SK-N-SH (cell line): ENCODE results near the gene ARHGEF10L. TPM values are rescaled to one million over a fixed set of nuclear protein-coding genes. Genes with fewer than 3 reads are reported as not detected.

Experiments
- CTCF ChIA-PET: fragments of 300-600, 350-600 bp; formaldehyde crosslinking; extraction: SDS; loops from one replicate; lab custom pipeline; 2021; lab: Yijun Ruan, JAX
- POLR2A ChIA-PET: fragments of 350-600 bp; sonication (Branson Sonifier 250); formaldehyde crosslinking; extraction: SDS; loops from one replicate; lab custom pipeline; 2020; ENCODE audit warnings: antibody characterized with exemption, inconsistent platforms; lab: Yijun Ruan, JAX
- DNase-seq: peaks from one replicate; pipeline ENCODE4 v3.0.0; 2012
- H2AFZ ChIP-seq: fragments of 200-600 bp; sonication (generic); 2 replicates; pipeline ENCODE4 v1.8.1; 2016; ENCODE audit warnings: antibody characterized with exemption, mild to moderate bottlenecking, low read depth
- H3F3A ChIP-seq: fragments of 200-600 bp; sonication (generic); replicated peaks from 2 replicates; pipeline ENCODE3; 2016; ENCODE audit warnings: antibody characterized with exemption, mild to moderate bottlenecking; ENCODE audit not compliant: insufficient read depth
- H3K27ac ChIP-seq, 2 experiments: fragments of 200-500 bp in 1 of 2; fragments of 200-600 bp in 1 of 2; sonication (Bioruptor generic) in 1 of 2; sonication (generic), shearing (Covaris generic) in 1 of 2; 2 replicates each; pipeline versions ENCODE4 v1.5.1 to v1.6.1; 2014 to 2016; ENCODE audit warnings: low read depth in 2 of 2, inconsistent platforms in 1 of 2, low read length in 1 of 2, mild to moderate bottlenecking in 1 of 2, mixed read lengths in 1 of 2
- H3K27me3 ChIP-seq: fragments of 200-600 bp; sonication (generic), shearing (Covaris generic); 2 replicates; pipeline ENCODE4 v1.6.1; 2016; ENCODE audit warnings: mixed run types; ENCODE audit not compliant: insufficient read depth
- H3K36me3 ChIP-seq, 2 experiments: fragments of 200-500 bp in 1 of 2; fragments of 200-600 bp in 1 of 2; sonication (Bioruptor generic) in 1 of 2; sonication (generic) in 1 of 2; replicated peaks in 1 of 2; 2 replicates each; pipeline versions ENCODE3 to v1.5.1; 2014 to 2016; ENCODE audit warnings: low read length in 1 of 2, mild to moderate bottlenecking in 1 of 2; ENCODE audit not compliant: insufficient read depth in 2 of 2, control insufficient read depth in 1 of 2
- H3K4me1 ChIP-seq, 2 experiments: fragments of 200-500 bp in 1 of 2; fragments of 200-600 bp in 1 of 2; sonication (Bioruptor generic) in 1 of 2; sonication (generic), shearing (Covaris generic) in 1 of 2; 2 replicates each; pipeline versions ENCODE4 v1.5.1 to v1.6.1; 2014 to 2016; ENCODE audit warnings: low read depth in 1 of 2, low read length in 1 of 2, mixed run types in 1 of 2; ENCODE audit not compliant: insufficient read depth in 2 of 2, control insufficient read depth in 1 of 2
- H3K4me2 ChIP-seq: fragments of 200-600 bp; sonication (generic), shearing (Covaris generic); 2 replicates; pipeline ENCODE4 v1.6.1; 2017; ENCODE audit warnings: mixed run types
- H3K4me3 ChIP-seq, 2 experiments: fragments of 200-500 bp in 1 of 2; fragments of 200-600 bp in 1 of 2; sonication (Bioruptor generic) in 1 of 2; sonication (generic), shearing (Covaris generic) in 1 of 2; 2 replicates each; pipeline versions ENCODE4 v1.5.1 to v1.8.1; 2014 to 2016; ENCODE audit warnings: low read depth in 2 of 2, inconsistent platforms in 1 of 2, low read length in 1 of 2, mild to moderate bottlenecking in 1 of 2, mixed read lengths in 1 of 2, moderate library complexity in 1 of 2
- H3K79me2 ChIP-seq: fragments of 200-600 bp; sonication (generic); 2 replicates; pipeline ENCODE4 v1.8.1; 2017; ENCODE audit warnings: mild to moderate bottlenecking; ENCODE audit not compliant: insufficient read depth
- H3K9ac ChIP-seq: fragments of 200-600 bp; sonication (generic); 2 replicates; pipeline ENCODE4 v1.6.1; 2017; ENCODE audit warnings: mixed run types
- H3K9me2 ChIP-seq: fragments of 200-600 bp; sonication (generic); 2 replicates; pipeline ENCODE4 v1.6.1; 2017; ENCODE audit warnings: mixed run types
- H3K9me3 ChIP-seq: fragments of 200-600 bp; sonication (generic); 2 replicates; pipeline ENCODE4 v1.6.1; 2017; ENCODE audit warnings: mixed run types, mild to moderate bottlenecking, moderate library complexity
- H4K20me1 ChIP-seq: fragments of 200-600 bp; sonication (generic); 2 replicates; pipeline ENCODE4 v1.6.1; 2017; ENCODE audit warnings: mild to moderate bottlenecking, mixed run types; ENCODE audit not compliant: insufficient read depth
- CHD2 ChIP-seq: fragments of 150-350 bp; IDR thresholded peaks from 2 replicates; pipeline ENCODE4 v1.6.1; 2018; ENCODE audit warnings: low read length; ENCODE audit not compliant: partially characterized antibody
- CTCF ChIP-seq: fragments of 200-600 bp; sonication (generic); IDR thresholded peaks from 2 replicates; pipeline ENCODE4 v1.6.1; 2017; ENCODE audit warnings: antibody characterized with exemption, mild to moderate bottlenecking, moderate library complexity
- EZH2phosphoT487 ChIP-seq: fragments of 200-600 bp; sonication (generic); IDR thresholded peaks from 2 replicates; pipeline ENCODE4 v1.6.1; 2017; ENCODE audit warnings: low read depth, mixed run types, mild to moderate bottlenecking, antibody characterized with exemption, moderate library complexity, borderline replicate concordance
- FOSL2 ChIP-seq: IDR thresholded peaks from 2 replicates; pipeline ENCODE4 v1.4.0; 2012; ENCODE audit warnings: low read depth, mild to moderate bottlenecking, moderate library complexity, borderline replicate concordance
- GABPA ChIP-seq: IDR thresholded peaks from 2 replicates; pipeline ENCODE4 v1.4.0; 2012; ENCODE audit warnings: low read depth, mild to moderate bottlenecking
- GATA2 ChIP-seq: sonication (generic); formaldehyde crosslinking; IDR thresholded peaks from 2 replicates; pipeline ENCODE4 v1.5.0; 2020; ENCODE audit warnings: mild to moderate bottlenecking, missing genetic modification reagents
- JUND ChIP-seq: IDR thresholded peaks from 2 replicates; pipeline ENCODE4 v1.4.0; 2012
- MAX ChIP-seq: IDR thresholded peaks from 2 replicates; pipeline ENCODE4 v1.4.0; 2012; ENCODE audit warnings: low read depth
- NRF1 ChIP-seq: IDR thresholded peaks from 2 replicates; pipeline ENCODE4 v1.6.1; 2012; ENCODE audit warnings: low read depth, mild to moderate bottlenecking, low read length
- POLR2AphosphoS5 ChIP-seq: IDR thresholded peaks from 2 replicates; pipeline ENCODE4 v1.6.1; 2012; ENCODE audit warnings: low read depth, low read length
- RCOR1 ChIP-seq: fragments of 150-350 bp; IDR thresholded peaks from 2 replicates; pipeline ENCODE4 v1.6.1; 2017; ENCODE audit warnings: antibody characterized with exemption, low read length
- REST ChIP-seq: IDR thresholded peaks from 2 replicates; pipeline ENCODE4 v1.6.1; 2012; ENCODE audit warnings: mild to moderate bottlenecking, low read depth, low read length, moderate library complexity
- RXRA ChIP-seq: IDR thresholded peaks from 2 replicates; pipeline ENCODE4 v1.4.0; 2012; ENCODE audit warnings: low read depth, mild to moderate bottlenecking, borderline replicate concordance
- SIN3A ChIP-seq: IDR thresholded peaks from 2 replicates; pipeline ENCODE4 v1.6.1; 2012; ENCODE audit warnings: low read depth, mild to moderate bottlenecking, low read length, moderate library complexity, borderline replicate concordance
- TEAD4 ChIP-seq: IDR thresholded peaks from 2 replicates; pipeline ENCODE4 v1.4.0; 2012; ENCODE audit warnings: mild to moderate bottlenecking, borderline replicate concordance; ENCODE audit not compliant: insufficient read depth
- USF1 ChIP-seq: IDR thresholded peaks from 2 replicates; pipeline ENCODE4 v1.4.0; 2012; ENCODE audit warnings: low read depth, borderline replicate concordance
- USF2 ChIP-seq: fragments of 150-350 bp; IDR thresholded peaks from 2 replicates; pipeline ENCODE4 v1.6.1; 2017; ENCODE audit warnings: antibody characterized with exemption, low read length, low read depth, borderline replicate concordance
- WGBS: methylation state at CpG from one replicate; pipeline ENCODE4 v1.1.6; 2017; ENCODE audit warnings: low lambda C conversion rate; 5-methylcytosine and 5-hydroxymethylcytosine counted together
- polyA plus RNA-seq, 3 experiments: library from polyadenylated mRNA; depleted of rRNA; stranded (reverse); fragments of >200 nt; gene quantifications; 2 replicates each; pipeline ENCODE4 v1.2.3, GENCODE V29; 2012

ARHGEF10L gene
- polyA plus RNA-seq, 1 of the 3 experiments (the other 2 are of a cell fraction): 12.5 TPM

- no peak for TF ChIP-seq REST
- no peak for TF ChIP-seq JUND
- TF ChIP-seq EZH2phosphoT487: no peak
- TF ChIP-seq NRF1: no peak
- TF ChIP-seq CHD2: no peak
These were observed 82.2 kb downstream of the ARHGEF10L start (continued) for GRCh38 chr1:17621691-17622090.

- no peak overlapping the region for H3K4me3 ChIP-seq
- no peak for TF ChIP-seq USF2
- no peak for TF ChIP-seq GATA2
- TF ChIP-seq JUND: no peak
- TF ChIP-seq CHD2: no peak
- TF ChIP-seq CTCF: no peak
- no peak for TF ChIP-seq USF1
- TF ChIP-seq POLR2AphosphoS5: no peak
- no peak for TF ChIP-seq FOSL2
- no peak for TF ChIP-seq RXRA
- TF ChIP-seq MAX: no peak
- TF ChIP-seq SIN3A: no peak
- no peak for TF ChIP-seq RCOR1
- no peak for TF ChIP-seq GABPA
- no peak for TF ChIP-seq TEAD4
- WGBS: 93% methylated on average over 18 of the region's 22 CpGs
- POLR2A ChIA-PET: no interaction called here
- H3K9ac ChIP-seq: no peak overlapping the region
- no peaks in the 10 kb centered on the region for H3K27me3 ChIP-seq
- DNase-seq: no peak
- H3K27ac ChIP-seq: no peak overlapping the region
- no peaks in the 10 kb centered on the region for H3K9me3 ChIP-seq
- no peak overlapping the region for H3K4me2 ChIP-seq
- CTCF ChIA-PET: interaction anchor here (1.4 to 38.1 kb wide), 2 partner anchors 17 to 119 kb away, joined by 4 to 707 read pairs; no protein-coding TSS in a partner anchor
- H3K79me2 ChIP-seq: no peaks in the 10 kb centered on the region
- H3F3A ChIP-seq: no peaks in the 10 kb centered on the region
- peaks cover 7 to 21% of the 10 kb centered on the region in 2 experiments; a peak in 3 of 4 replicates for H3K4me1 ChIP-seq
- H4K20me1 ChIP-seq: peaks cover 10% of the 10 kb centered on the region; the same call in 1 of the 2 replicates
- H3K36me3 ChIP-seq: peaks cover 7 to 24% of the 10 kb centered on the region in 2 experiments
- no peaks in the 10 kb centered on the region for H3K9me2 ChIP-seq
- no peak overlapping the region for H2AFZ ChIP-seq
These were observed 83.3 kb downstream of the ARHGEF10L start for GRCh38 chr1:17622823-17623222.
